ENCODE data around the gene HTRA3.

Gene HTRA3

DNA sequence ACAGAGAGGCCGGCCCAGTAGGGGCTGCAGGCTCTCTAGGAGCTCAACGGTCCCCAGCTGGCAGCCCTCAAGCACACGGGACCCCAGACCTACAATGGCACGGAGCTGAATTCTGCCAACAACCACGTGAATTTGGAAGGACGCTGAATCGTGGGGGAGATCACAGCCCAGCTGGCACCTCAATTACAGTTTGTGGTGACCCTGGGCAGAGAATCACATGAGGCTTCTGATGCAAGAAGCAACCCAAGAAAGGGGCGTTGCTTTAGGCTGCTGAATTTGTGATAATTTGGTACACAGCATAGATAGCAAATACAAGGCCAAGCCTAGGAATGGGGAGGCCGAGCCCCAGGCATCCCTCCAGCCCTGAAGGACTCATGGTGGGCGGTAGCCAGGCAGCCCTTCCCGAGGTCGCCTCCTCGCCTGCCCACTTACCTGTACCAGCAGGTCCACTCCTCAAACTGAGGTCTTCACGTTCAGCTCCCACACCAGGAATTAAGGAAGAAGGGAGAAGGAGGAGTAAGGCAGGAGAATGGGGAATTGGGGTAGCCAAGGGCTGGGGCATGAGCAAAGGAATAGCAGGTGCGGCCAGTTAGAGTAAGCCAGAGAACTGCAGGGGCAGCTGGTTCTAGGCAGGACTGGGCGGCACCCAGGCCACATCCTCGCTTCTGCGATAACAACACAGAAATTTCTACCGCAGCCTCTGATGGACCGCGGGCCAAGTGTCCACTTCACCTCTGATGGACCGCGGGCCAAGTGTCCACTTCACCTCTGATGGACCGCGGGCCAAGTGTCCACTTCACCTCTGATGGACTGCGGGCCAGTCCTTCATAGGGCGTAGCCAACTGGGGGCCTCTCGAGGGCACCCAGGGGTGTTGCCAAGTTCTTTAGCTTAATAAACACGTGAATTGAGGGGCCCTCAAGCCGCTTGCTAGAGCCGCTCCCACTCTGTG, 23.4 kb upstream of the HTRA3 start:
- DNase-seq (ENCODE audit: low spot score), result no peak
- TF ChIP-seq, protein P1, sequence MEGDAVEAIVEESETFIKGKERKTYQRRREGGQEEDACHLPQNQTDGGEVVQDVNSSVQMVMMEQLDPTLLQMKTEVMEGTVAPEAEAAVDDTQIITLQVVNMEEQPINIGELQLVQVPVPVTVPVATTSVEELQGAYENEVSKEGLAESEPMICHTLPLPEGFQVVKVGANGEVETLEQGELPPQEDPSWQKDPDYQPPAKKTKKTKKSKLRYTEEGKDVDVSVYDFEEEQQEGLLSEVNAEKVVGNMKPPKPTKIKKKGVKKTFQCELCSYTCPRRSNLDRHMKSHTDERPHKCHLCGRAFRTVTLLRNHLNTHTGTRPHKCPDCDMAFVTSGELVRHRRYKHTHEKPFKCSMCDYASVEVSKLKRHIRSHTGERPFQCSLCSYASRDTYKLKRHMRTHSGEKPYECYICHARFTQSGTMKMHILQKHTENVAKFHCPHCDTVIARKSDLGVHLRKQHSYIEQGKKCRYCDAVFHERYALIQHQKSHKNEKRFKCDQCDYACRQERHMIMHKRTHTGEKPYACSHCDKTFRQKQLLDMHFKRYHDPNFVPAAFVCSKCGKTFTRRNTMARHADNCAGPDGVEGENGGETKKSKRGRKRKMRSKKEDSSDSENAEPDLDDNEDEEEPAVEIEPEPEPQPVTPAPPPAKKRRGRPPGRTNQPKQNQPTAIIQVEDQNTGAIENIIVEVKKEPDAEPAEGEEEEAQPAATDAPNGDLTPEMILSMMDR (IDR thresholded peaks at IDR 0.05; ENCODE audit: extremely low read depth, insufficient read depth, missing control alignments), result no peak
- in situ Hi-C loops (cut with MboI; ENCODE audit: low pct_unique_long_range_greater_than_20kb, low sequenced_read_pairs, unreplicated experiment), result loop anchor here (10.0 kb wide), 1 partner anchor 159 kb away; no protein-coding TSS in a partner anchor

DNA sequence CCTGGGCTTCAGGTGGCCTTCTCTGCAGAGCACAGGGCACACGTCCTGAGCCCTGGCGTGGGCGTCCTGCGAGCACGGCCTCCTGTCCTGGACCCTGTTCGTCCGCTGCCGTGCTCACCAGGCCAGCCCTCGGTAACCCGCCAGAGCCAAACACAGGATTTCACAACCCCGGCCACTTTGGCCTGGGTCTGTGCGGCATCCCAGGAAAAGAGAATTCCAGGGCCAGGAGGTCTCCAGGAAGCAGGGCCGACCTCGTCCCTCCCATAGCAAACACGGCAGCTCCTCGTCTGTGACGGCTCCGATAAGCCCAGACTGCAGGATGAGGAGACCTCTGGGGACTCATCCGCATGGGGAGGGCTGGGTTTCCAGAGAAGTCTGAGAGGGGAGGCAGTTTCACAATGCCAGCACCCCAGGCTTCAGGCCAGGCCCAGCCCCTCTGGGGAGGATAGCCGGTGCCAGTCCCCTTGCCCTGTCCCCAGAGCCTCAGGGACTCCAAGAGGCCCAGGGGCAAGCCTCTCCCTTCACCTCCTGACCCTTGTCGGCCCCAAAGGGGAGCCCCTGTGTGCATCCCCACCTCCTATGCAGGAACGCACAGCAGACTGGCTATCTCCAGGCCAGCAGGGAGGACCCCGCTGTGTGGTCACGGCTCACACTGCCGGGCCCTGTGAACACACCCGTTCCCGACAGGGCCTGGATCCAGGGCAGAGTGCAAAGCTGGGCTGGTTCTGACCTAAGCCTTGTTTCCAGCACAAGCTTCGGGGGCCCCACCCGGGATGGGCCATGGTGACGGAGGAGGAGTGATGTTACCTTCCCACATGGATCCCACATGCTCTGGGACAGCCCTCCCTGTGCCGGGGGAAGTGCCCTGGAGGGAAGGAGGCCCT, 22.3 kb upstream of the HTRA3 start:
- in situ Hi-C loops (cut with MboI; ENCODE audit: low pct_unique_long_range_greater_than_20kb, low sequenced_read_pairs, unreplicated experiment), result loop anchor here (10.0 kb wide), 1 partner anchor 158 kb away; no protein-coding TSS in a partner anchor
- DNase-seq (ENCODE audit: low spot score), result no peak
- TF ChIP-seq, protein P1 (IDR thresholded peaks at IDR 0.05; ENCODE audit: extremely low read depth, insufficient read depth, missing control alignments), result no peak

DNA sequence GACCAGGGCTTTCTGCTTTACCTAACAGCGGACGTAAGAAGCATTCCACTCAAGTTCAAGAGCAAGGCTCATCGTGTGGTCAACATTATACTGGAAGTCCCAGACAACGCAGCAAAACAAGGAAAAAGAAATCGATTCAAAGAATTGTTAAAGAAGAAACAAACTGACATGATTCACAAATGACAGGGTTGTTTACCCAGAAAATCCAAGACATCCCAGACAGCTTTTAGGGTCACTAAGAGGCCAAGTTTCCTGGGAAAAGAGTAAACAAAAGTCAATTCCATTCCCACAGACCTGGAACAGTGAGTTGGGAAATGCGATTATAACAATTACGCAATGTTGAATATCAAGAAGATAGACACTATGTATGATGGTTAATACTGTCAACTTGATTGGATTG, 21.5 kb upstream of the HTRA3 start:
- in situ Hi-C loops (cut with MboI; ENCODE audit: low pct_unique_long_range_greater_than_20kb, low sequenced_read_pairs, unreplicated experiment), result loop anchor here (10.0 kb wide), 1 partner anchor 157 kb away; no protein-coding TSS in a partner anchor
- TF ChIP-seq, protein P1 (IDR thresholded peaks at IDR 0.05; ENCODE audit: extremely low read depth, insufficient read depth, missing control alignments), result no peak
- DNase-seq (ENCODE audit: low spot score), result no peak

DNA sequence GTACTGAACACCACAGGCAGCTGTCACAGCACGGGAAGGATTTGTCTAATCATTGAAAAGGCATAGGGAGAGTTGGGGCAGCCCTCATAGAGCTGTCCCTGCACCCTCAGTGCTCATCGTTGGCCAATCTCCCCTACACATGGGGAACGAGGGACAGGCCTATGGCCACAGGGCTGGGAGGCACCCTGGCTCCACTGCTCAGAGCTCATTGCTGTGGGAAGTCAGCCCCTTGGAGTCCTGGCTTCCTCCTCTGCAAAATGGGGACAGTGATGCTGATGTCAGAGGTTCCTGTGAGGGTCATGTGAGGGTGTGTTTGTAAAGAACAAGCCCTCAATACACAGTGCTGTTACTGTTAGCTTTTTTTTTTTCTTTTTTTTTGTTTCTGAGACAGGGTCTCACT, 19.3 kb upstream of the HTRA3 start:
- in situ Hi-C loops (cut with MboI; ENCODE audit: low pct_unique_long_range_greater_than_20kb, low sequenced_read_pairs, unreplicated experiment), result no loop called here
- DNase-seq (ENCODE audit: low spot score), result no peak
- TF ChIP-seq, protein P1 (IDR thresholded peaks at IDR 0.05; ENCODE audit: extremely low read depth, insufficient read depth, missing control alignments), result no peak

DNA sequence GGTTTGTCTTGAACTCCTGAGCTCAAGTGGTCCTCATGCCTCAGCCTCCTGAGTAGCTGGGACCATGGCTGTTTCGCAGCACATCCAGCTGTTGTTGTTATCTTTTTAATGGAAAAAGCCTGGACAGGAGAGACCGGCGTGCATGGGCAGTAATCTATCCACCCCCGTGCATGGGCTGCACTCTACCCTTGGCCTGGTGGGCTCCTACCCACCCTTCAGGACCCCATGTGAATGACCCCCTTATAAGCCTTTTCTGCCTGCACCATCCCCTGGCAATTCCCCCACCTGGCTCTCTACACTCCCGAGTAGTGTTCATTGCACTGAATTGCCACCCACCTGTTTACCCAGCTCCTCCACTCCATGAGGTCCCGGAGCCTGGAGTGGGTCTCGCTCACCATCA, 18.9 kb upstream of the HTRA3 start:
- TF ChIP-seq, protein P1 (IDR thresholded peaks at IDR 0.05; ENCODE audit: extremely low read depth, insufficient read depth, missing control alignments), result no peak
- in situ Hi-C loops (cut with MboI; ENCODE audit: low pct_unique_long_range_greater_than_20kb, low sequenced_read_pairs, unreplicated experiment), result no loop called here
- no peak for DNase-seq (ENCODE audit: low spot score)

DNA sequence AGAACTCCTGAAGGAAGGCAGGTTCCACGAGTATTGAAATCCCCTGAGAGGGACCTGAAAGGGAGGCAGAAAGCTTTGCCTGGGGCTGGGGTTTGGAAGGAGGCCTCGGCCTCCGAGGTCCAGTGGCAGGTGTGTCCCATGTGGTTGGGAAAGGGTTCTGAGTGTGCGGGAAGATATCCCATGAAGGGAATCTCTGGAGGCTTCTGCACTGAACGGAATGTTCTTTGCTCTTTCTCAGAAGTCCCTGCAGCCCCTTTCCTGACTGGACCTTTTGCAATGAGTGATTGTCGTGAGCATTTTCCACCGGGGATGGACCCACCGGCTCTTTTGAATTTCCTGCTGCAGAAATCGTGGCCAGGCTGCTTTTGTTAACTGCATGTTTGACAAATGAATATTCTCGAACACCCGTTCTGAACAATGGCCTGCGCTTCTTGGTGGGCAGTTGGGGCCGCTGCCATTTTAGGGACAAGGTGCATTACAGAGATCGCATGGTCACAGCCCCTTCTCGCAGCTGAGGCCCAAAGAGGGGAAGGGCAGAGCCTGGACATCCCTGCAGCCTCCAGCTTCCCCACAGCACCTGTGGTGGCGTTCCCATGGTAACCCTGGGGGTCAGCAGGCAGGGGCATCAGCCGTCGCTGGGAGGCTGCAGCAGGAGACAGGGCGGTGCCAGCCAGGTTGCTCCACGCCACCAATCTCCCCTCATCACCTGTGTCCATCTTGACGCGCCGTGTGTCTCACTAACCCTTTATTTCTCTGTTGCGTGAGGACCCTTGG, 18.3 kb upstream of the HTRA3 start:
- in situ Hi-C loops (cut with MboI; ENCODE audit: low pct_unique_long_range_greater_than_20kb, low sequenced_read_pairs, unreplicated experiment), result no loop called here
- no peak for DNase-seq (ENCODE audit: low spot score)
- TF ChIP-seq, protein P1 (IDR thresholded peaks at IDR 0.05; ENCODE audit: extremely low read depth, insufficient read depth, missing control alignments), result no peak
